ENCODE data around the gene GRIK2.

DNA sequence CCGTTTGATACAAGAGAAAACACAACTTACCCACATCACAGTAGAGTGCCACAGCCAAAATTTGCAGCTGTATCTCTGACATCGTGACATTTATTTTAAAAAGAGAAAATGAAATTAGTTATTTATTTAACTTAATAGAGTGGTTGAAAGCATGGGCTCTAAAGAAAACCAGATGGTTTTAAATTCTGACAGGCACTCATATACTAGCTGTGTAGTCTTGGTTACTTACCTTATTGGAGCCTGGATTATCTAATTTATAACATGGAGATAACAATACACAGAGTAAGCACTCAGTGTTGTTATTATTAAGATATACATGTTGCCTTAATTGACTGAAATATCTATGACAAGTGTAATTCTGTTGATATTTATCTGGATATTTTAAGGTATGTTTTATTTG lies 334.9 kb downstream of the GRIK2 start:
- TF ChIP-seq, protein P1, sequence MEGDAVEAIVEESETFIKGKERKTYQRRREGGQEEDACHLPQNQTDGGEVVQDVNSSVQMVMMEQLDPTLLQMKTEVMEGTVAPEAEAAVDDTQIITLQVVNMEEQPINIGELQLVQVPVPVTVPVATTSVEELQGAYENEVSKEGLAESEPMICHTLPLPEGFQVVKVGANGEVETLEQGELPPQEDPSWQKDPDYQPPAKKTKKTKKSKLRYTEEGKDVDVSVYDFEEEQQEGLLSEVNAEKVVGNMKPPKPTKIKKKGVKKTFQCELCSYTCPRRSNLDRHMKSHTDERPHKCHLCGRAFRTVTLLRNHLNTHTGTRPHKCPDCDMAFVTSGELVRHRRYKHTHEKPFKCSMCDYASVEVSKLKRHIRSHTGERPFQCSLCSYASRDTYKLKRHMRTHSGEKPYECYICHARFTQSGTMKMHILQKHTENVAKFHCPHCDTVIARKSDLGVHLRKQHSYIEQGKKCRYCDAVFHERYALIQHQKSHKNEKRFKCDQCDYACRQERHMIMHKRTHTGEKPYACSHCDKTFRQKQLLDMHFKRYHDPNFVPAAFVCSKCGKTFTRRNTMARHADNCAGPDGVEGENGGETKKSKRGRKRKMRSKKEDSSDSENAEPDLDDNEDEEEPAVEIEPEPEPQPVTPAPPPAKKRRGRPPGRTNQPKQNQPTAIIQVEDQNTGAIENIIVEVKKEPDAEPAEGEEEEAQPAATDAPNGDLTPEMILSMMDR (IDR thresholded peaks at IDR 0.05), result no peak
- no peak for TF ChIP-seq POLR2A (IDR thresholded peaks at IDR 0.05)

Measured in Peyer's patch (tissue), 4 donors.